ENCODE measurements around the gene NT5M.

DNA sequence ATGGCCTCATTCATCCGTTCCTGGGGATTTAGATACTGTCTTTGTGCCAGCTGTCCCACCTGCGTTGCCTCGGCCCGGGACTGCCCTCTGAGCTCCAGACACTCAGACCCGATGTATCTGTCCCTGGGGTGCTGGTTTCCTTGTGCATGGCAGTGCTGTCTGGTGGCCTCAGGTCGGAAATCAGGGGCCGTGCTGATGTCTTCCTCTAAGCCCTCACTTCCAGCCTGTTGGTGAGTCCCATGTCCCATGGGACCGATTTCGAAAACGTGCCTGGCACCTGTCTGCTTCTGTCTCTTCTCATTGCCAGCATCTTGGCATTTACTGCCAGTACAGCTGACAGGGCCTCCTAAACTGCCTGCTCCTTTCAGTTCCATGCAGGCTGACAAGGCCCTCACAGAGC, 22.1 kb downstream of the NT5M start:
- TF ChIP-seq CTCF (IDR thresholded peaks at IDR 0.05) (no peak), EHMT2 (IDR thresholded peaks at IDR 0.05; ENCODE audit: low read depth) (no peak), MAX (IDR thresholded peaks at IDR 0.05) (no peak), REST (IDR thresholded peaks at IDR 0.05) (no peak), EP300 (IDR thresholded peaks at IDR 0.05) (no peak)
